LNCaP clone FGC (cell line): ENCODE results near the gene PPP1R16B.

ENCODE experiments used
- DNase-seq: peaks from one replicate; pipeline ENCODE4 v3.0.0-alpha.2; 2011; ENCODE audit warnings: low read depth
- H3K4me3 ChIP-seq: 2 replicates; pipeline ENCODE4 v1.5.1; 2011; ENCODE audit warnings: mild to moderate bottlenecking, low read depth, low read length, control low read depth
- TF ChIP-seq, protein P1 (sequence below): IDR thresholded peaks from 2 replicates; pipeline ENCODE4 v1.5.1; 2012; ENCODE audit warnings: mild to moderate bottlenecking; ENCODE audit not compliant: control insufficient read depth, insufficient read depth; ENCODE audit errors: extremely low read depth

Gene PPP1R16B

DNA sequence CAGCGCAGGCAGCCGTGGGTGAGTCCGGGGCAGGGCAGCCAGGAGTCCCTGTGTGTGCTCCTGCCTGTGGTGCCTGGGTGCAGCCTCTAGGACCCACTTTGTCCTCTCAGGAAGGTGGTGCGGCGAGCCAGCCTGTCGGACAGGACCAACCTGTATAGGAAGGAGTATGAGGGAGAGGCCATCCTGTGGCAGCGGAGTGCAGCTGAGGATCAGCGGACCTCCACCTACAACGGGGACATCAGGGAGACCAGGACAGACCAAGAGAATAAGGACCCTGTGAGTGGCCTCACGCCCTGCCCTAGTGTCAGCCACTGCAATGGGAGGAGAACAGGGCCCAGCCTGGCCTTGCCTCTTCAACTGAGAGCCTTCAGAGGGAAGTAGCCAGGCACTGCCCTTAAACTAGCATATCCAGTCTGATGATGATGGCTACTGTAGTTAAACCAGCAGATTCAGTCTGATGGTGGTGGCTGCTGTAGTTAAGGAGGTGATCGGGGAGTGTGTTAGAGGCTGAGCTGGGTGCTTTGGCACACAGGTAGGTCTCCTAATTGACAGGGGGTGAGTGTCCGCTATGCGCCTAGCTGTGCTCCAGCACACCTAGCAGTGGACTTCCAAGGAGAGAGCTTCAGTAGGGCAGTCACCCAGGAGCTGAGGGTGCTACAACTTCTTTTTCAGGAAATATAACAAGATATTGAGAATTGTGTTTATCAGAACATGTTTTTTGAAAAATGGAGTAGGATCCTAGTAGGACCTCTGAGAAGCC, 102.6 kb downstream of the PPP1R16B start:
- H3K4me3 ChIP-seq, result no peak overlapping the region
- TF ChIP-seq, protein P1, sequence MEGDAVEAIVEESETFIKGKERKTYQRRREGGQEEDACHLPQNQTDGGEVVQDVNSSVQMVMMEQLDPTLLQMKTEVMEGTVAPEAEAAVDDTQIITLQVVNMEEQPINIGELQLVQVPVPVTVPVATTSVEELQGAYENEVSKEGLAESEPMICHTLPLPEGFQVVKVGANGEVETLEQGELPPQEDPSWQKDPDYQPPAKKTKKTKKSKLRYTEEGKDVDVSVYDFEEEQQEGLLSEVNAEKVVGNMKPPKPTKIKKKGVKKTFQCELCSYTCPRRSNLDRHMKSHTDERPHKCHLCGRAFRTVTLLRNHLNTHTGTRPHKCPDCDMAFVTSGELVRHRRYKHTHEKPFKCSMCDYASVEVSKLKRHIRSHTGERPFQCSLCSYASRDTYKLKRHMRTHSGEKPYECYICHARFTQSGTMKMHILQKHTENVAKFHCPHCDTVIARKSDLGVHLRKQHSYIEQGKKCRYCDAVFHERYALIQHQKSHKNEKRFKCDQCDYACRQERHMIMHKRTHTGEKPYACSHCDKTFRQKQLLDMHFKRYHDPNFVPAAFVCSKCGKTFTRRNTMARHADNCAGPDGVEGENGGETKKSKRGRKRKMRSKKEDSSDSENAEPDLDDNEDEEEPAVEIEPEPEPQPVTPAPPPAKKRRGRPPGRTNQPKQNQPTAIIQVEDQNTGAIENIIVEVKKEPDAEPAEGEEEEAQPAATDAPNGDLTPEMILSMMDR, result no peak
- DNase-seq, result no peak

DNA sequence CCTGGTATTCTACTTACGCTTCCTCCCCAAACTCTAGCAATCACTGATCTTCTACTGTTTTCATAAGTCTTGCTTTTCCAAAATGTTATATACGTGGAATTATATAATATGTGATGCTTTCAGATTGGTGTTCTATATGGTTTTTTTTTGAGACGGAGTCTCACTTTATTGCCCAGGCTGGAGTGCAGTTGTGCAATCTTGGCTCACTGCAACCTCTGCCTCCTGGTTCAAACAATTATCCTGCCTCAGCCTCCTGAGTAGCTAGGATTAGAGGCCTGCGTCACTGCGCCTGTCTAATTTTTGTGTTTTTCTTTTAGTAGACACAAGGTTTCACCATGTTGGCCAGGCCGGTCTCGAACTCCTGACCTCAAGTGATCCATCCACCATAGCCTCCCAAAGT, 109.9 kb downstream of the PPP1R16B start:
- TF ChIP-seq, protein P1, result no peak
- H3K4me3 ChIP-seq, result no peak overlapping the region
- no peak for DNase-seq

DNA sequence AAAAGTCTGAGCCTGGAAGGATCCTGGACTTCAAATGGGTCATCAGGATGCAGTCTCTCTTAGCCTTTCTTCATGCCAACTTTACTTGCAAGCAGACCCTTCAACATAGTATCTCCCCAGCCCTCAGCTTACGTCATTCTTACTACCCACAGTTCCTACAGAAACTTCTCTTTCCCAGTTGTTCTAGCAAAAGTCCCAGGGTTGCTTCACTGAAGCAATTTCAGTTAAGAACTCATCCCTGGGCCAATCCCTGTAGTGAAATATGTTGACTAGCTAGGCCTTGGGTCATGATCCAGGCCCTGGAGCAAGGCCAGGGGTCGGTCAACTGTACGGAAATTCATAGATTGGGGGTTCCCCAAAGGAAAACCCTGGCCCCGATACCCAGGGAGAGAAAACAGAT, 112.2 kb downstream of the PPP1R16B start:
- no peak for DNase-seq
- H3K4me3 ChIP-seq, result no peak overlapping the region
- TF ChIP-seq, protein P1, result no peak

DNA sequence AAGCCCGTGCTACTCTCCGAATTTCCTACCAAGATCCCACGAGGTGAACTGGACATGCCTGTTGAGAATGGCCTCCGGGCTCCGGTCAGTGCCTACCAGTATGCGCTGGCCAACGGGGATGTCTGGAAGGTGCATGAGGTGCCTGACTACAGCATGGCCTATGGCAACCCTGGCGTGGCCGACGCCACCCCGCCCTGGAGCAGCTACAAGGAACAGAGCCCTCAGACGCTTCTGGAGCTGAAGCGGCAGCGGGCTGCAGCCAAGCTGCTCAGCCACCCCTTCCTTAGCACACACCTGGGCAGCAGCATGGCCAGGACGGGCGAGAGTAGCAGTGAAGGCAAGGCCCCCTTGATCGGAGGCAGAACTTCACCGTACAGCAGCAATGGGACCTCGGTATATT, 112.7 kb downstream of the PPP1R16B start:
- TF ChIP-seq, protein P1, result no peak
- DNase-seq, result no peak
- H3K4me3 ChIP-seq, result no peak overlapping the region

DNA sequence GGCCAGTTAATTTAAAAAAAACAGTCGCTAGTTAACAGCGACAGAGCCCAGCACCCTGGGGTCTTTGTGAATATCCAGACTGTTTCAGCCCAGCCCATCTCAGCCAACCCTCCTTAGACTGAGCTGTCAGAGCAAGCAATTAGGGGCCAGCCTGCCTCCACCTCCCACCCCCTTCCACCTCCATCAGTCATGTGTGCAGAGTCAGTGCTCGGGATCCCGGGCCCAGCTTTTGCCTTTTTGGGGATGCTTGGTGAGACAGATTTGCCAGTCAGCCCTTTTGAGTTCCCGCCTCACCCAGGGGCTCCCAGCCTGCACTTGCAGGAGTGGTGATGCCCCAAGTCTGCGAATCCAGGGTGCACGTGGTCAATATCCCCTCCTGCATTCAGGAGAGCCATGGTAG, 114.2 kb downstream of the PPP1R16B start:
- DNase-seq, result no peak
- TF ChIP-seq, protein P1, result no peak
- H3K4me3 ChIP-seq, result no peak overlapping the region

DNA sequence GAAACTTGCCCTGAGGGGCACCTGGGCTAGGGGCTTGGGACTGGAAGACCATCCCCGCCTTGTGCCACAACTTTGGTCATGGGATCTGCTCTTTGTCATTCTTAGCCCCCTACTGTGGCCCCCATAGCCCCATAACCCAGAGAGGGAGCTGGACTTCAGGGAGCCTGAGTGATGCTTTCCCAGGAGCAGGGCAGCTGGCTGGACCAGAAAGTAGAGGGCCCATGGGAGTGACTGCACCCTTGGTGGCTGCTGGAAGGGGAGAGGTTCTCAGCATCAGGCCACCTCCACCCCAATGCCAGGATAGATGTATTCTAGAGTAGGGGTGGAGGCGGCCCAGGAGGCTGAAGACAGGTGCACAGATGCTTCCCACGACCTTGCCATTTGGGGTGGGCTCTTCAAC, 114.9 kb downstream of the PPP1R16B start:
- no peak for DNase-seq
- TF ChIP-seq, protein P1, result no peak
- no peak overlapping the region for H3K4me3 ChIP-seq

DNA sequence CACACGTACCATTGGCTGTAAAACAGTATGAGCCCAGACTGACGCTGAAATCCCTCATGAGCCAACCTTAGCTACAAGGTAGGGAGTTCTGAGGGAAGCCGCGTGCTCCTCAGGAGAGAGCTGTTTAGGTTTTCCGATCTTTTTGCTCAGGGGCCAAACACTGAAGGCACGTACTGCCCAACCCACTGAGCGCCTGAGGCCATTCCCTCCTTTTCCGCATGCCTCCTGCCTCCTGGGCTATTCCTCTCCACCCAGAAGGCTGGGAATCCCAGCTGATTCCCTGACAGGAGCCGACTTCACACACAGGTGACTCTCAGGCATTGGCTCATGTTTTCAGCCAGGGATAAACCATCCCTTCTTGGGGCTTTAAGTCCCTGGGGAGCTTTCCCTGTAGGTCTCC, 115.4 kb downstream of the PPP1R16B start:
- no peak overlapping the region for H3K4me3 ChIP-seq
- TF ChIP-seq, protein P1, result no peak
- no peak for DNase-seq
